GM12891 (cell line): ENCODE results near the gene MYOCOS. TPM values are rescaled to one million over a fixed set of nuclear protein-coding genes. Genes with fewer than 3 reads are reported as not detected.

ENCODE experiments used
- DNase-seq: peaks from one replicate; pipeline ENCODE4 v3.0.0; 2011; ENCODE audit warnings: low spot score; ENCODE audit not compliant: insufficient read length
- FAIRE-seq: peaks from 2 replicates; lab custom pipeline; 2011; peaks lifted over from hg19 to GRCh38; lab: Jason Lieb, UNC
- PAX5 ChIP-seq: IDR thresholded peaks from 2 replicates; pipeline ENCODE4 v1.6.1; 2011; ENCODE audit warnings: low read length, moderate library complexity, mild to moderate bottlenecking; ENCODE audit not compliant: insufficient read depth, severe bottlenecking
- POLR2A ChIP-seq: IDR thresholded peaks from 2 replicates; pipeline ENCODE4 v1.6.1; 2011; ENCODE audit warnings: low read depth, low read length, control low read depth
- POLR2AphosphoS5 ChIP-seq: IDR thresholded peaks from 2 replicates; pipeline ENCODE4 v1.6.1; 2011; ENCODE audit warnings: low read depth, low read length, control low read depth
- POU2F2 ChIP-seq: IDR thresholded peaks from 2 replicates; pipeline ENCODE4 v1.6.1; 2011; ENCODE audit warnings: low read depth, mild to moderate bottlenecking, control low read depth, low read length, moderate library complexity
- SPI1 ChIP-seq: IDR thresholded peaks from 2 replicates; pipeline ENCODE4 v1.6.1; 2011; ENCODE audit warnings: low read depth, low read length, control low read depth
- TAF1 ChIP-seq: IDR thresholded peaks from 2 replicates; pipeline ENCODE4 v1.6.1; 2011; ENCODE audit warnings: low read depth, low read length, control low read depth
- polyA plus RNA-seq: library from polyadenylated mRNA; unstranded; fragments of >200 nt; gene quantifications from one replicate; pipeline ENCODE4 v1.2.1, GENCODE V29; 2012; ENCODE audit warnings: low read depth, missing spikeins, inconsistent platforms; ENCODE audit not compliant: missing spikeins

Gene MYOCOS, protein sequence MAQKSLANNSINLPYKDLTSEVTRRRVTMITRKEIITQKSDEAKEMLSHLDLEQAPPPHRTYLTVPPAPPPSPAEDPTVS
- not detected for polyA plus RNA-seq

- FAIRE-seq (no peak), DNase-seq (no peak)
- TF ChIP-seq SPI1 (no peak), POLR2AphosphoS5 (no peak), POU2F2 (no peak), POLR2A (no peak), PAX5 (no peak), TAF1 (no peak)
These were observed at the start of gene MYOCOS for GRCh38 chr1:171622152-171622462. Gene MYOCOS, plus strand, starts transcription at chr1:171622243. Its CDS starts 1,641 bp downstream, at chr1:171623884.

- no peak for TF ChIP-seq SPI1
- no peak for TF ChIP-seq POLR2A
- TF ChIP-seq TAF1 = no peak
- no peak for TF ChIP-seq POU2F2
- TF ChIP-seq PAX5 = no peak
- no peak for TF ChIP-seq POLR2AphosphoS5
- no peak for FAIRE-seq
- DNase-seq = no peak
These were observed 45.9 kb upstream of the MYOCOS start for GRCh38 chr1:171576144-171576543.

- no peak for TF ChIP-seq TAF1
- TF ChIP-seq POLR2AphosphoS5 = no peak
- no peak for TF ChIP-seq SPI1
- no peak for TF ChIP-seq POLR2A
- TF ChIP-seq POU2F2 = no peak
- DNase-seq = no peak
- no peak for FAIRE-seq
These were observed 40.8 kb upstream of the MYOCOS start for GRCh38 chr1:171581226-171581625.

DNA sequence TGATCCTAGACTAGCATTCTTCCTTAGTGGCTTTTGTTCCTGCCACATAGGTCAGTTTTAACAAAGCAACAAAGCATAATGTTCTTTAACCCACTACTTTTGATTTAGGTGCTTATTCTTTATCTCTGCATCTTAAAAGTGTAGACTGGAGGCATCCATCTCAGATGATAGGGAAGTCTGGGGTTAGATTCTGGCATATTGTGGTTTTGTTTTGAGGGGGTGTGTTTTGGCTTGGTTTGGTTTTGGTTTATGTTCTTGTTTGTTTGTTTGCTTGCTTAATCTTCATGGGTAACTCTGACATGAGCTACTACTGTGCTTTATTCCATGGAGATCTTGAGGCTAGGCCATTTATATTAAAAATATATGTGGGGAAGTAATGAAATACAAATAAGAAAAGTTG lies 40.3 kb upstream of the MYOCOS start:
- TF ChIP-seq PAX5 (no peak), SPI1 (no peak), TAF1 (no peak), POLR2AphosphoS5 (no peak), POLR2A (no peak), POU2F2 (no peak)
- peak; percentile 16 for FAIRE-seq
- DNase-seq = no peak

DNA sequence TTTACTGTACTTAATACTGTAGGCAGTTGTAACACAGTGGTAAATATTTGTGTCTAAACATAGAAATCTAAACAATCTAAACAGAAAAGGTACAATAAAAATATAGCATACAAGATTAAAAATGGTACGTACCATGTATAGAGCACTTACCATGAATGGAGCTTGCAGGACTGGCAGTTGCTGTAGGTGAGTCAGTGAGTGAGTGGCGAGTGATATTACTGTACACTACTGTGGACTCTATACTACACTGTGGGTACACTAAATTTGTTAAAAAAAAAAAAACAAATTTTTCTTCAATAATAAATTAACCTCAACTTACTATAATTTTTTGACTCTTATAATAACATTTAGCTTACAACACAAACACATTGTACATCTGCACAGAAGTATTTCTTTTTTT lies 39.5 kb upstream of the MYOCOS start:
- no peak for DNase-seq
- TF ChIP-seq TAF1 (no peak), SPI1 (no peak), PAX5 (no peak), POU2F2 (no peak), POLR2A (no peak)
- FAIRE-seq = no peak

DNA sequence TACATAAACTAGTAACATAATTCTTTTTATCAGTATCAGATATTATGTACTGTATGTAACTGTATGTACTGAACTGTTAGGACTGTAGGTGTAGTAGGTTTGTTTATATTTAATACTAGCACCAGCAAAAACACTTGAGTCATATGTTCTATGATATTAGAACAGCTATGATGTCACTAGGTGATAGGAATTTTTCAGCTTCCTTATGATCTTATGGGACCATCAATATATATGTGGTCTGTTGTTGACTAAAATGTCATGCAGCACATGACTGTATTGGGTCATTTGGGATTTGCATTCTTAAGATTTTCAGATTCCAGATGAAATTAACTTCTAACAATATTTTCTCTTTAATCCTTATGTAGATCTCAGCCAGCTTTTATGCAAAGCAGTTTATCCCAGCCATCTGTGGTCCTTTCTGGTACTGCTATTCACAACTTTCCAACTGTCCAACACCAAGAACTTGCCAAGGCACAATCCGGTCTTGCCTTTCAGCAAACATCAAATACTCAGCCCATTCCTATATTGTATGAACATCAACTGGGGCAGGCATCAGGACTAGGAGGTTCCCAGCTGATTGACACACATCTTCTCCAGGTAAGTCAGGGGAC lies 38.3 kb upstream of the MYOCOS start:
- FAIRE-seq (peak; percentile 41), DNase-seq (no peak)
- TF ChIP-seq PAX5 = no peak

GRCh38 chr1:171585715-171586114 lies 36.3 kb upstream of the MYOCOS start:
- FAIRE-seq (no peak), DNase-seq (no peak)
- TF ChIP-seq POU2F2 (no peak), TAF1 (no peak), SPI1 (no peak), POLR2AphosphoS5 (no peak), POLR2A (no peak), PAX5 (no peak)

DNA sequence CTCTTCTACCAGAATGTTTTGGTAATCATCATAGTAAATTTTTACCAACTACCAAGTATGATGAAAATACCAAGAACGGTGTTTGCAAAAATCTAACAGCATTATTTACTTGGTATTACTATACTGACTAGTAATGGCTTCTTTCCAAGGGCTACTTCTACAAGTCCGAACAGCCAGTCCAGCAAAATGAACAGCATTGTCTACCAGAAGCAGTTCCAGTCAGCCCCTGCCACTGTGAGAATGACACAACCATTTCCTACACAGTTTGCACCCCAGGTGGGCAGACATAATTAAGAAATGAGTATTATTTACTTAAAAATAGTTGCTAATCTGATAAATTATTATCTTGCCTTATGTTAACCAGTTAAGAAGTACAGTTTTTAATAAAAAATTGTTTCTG lies 33.8 kb upstream of the MYOCOS start:
- TF ChIP-seq POU2F2 = no peak
- no peak for TF ChIP-seq POLR2A
- no peak for TF ChIP-seq TAF1
- no peak for TF ChIP-seq SPI1
- TF ChIP-seq POLR2AphosphoS5 = no peak
- no peak for TF ChIP-seq PAX5
- no peak for DNase-seq
- no peak for FAIRE-seq

DNA sequence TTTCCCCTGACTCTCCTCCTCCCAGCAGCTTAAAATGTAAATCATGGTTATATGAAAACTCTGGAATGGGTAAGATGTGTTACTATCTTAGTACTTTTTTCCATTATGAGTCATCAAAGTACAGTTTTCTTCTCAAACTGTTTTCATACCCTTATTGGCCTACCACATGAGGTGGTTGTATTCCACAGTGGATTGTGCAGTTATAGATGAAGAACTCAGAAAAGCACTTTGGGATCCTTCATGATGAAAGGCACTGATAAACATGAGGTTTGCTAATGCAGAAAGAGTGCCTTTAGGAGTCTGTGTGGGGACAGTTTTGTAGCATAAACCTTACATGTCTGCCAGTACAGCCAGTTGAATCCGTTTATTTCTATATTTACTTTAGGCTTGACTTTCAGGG lies 32.0 kb upstream of the MYOCOS start:
- DNase-seq (no peak), FAIRE-seq (no peak)
- TF ChIP-seq POLR2AphosphoS5 = no peak
- no peak for TF ChIP-seq TAF1
- TF ChIP-seq POLR2A = no peak
- no peak for TF ChIP-seq PAX5
- no peak for TF ChIP-seq POU2F2

DNA sequence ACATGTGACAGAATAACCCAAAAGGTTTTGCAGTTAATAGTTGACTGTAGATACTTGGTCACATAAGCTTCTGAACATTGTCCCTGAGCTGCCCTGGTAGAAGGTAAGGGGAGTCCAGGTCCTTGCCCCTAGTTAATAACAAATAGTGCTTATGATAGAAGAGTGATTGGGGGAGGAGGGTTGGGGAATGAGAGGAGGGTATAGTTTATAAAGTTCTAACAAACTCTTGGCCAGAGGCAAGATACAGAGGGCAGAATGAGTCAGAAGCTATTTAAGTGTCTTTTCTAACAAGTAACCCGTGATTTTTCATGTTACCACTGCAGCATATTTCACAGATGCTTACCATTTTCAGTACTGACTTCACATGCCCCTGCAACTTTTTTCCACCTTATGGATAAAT lies 26.7 kb upstream of the MYOCOS start:
- TF ChIP-seq POLR2A (no peak), PAX5 (no peak)
- no peak for FAIRE-seq
- no peak for DNase-seq
